RCC 7860 (cell line): ENCODE results near the gene H2AZ1.
"Not testable (repeated sequence)": the region's sequence is repeated elsewhere in the genome, so short reads cannot be mapped to it uniquely, and the experiment has no call there.

Source experiments
- DNase-seq: peaks from one replicate; pipeline ENCODE4 v3.0.0-alpha.2; 2015; ENCODE audit warnings: low spot score
- FAIRE-seq: peaks from 2 replicates; lab custom pipeline; 2012; peaks lifted over from hg19 to GRCh38; lab: Jason Lieb, UNC

H2AZ1 gene

GRCh38 chr4:99949999-99950912 is at the start of gene H2AZ1:
Gene H2AZ1, minus strand, starts transcription at chr4:99950275. Its CDS starts 105 bp downstream, at chr4:99950170.
- peak; percentile 73 for FAIRE-seq

GRCh38 chr4:99998062-99998867 is 48.2 kb upstream of the H2AZ1 start:
- DNase-seq: no peak
- FAIRE-seq: no peak

More at GRCh38 chr4:99949999-99950912, at the start of gene H2AZ1:
- peak; percentile 93 for DNase-seq

GRCh38 chr4:99991741-99992140 is 41.7 kb upstream of the H2AZ1 start:
- no peak for FAIRE-seq

GRCh38 chr4:99987681-99988080 is 37.6 kb upstream of the H2AZ1 start:
- FAIRE-seq (no peak), DNase-seq (no peak)

More at GRCh38 chr4:99991741-99992140, 41.7 kb upstream of the H2AZ1 start:
- DNase-seq: no peak

- no peak for FAIRE-seq
- no peak for DNase-seq
These were observed 36.7 kb upstream of the H2AZ1 start for GRCh38 chr4:99986792-99987191.

- DNase-seq: no peak
- no peak for FAIRE-seq
These were observed 33.3 kb upstream of the H2AZ1 start for GRCh38 chr4:99983289-99983943.

- DNase-seq (no peak), FAIRE-seq (no peak)
These were observed 29.8 kb upstream of the H2AZ1 start for GRCh38 chr4:99979872-99980271.

GRCh38 chr4:99971453-99972111 is 21.5 kb upstream of the H2AZ1 start:
- DNase-seq: no peak
- FAIRE-seq: no peak

GRCh38 chr4:99968330-99968729 is 18.3 kb upstream of the H2AZ1 start:
- peak; percentile 24 for DNase-seq
- FAIRE-seq: no peak

GRCh38 chr4:99966692-99967091 is 16.6 kb upstream of the H2AZ1 start:
- FAIRE-seq: no peak
- DNase-seq: no peak

- FAIRE-seq: no peak
These were observed 15.7 kb upstream of the H2AZ1 start for GRCh38 chr4:99965674-99966350.

GRCh38 chr4:99965173-99965572 is 15.1 kb upstream of the H2AZ1 start:
- no peak for DNase-seq
- FAIRE-seq: no peak

More at GRCh38 chr4:99965674-99966350, 15.7 kb upstream of the H2AZ1 start:
- no peak for DNase-seq

GRCh38 chr4:99961711-99962110 is 11.6 kb upstream of the H2AZ1 start:
- FAIRE-seq (no peak), DNase-seq (no peak)

- no peak for DNase-seq
- FAIRE-seq: no peak
These were observed 10.6 kb upstream of the H2AZ1 start for GRCh38 chr4:99960648-99961047.

GRCh38 chr4:99958207-99958606 is 8.1 kb upstream of the H2AZ1 start:
- FAIRE-seq, DNase-seq: not testable (repeated sequence)

- DNase-seq (no peak), FAIRE-seq (no peak)
These were observed 809 bp upstream of the H2AZ1 start for GRCh38 chr4:99950913-99951254.

GRCh38 chr4:99949034-99949998 is 759 bp downstream of the H2AZ1 start:
- peak; percentile 70 for FAIRE-seq

GRCh38 chr4:99947608-99948007 is 2.5 kb downstream of the H2AZ1 start:
- no peak for DNase-seq
- FAIRE-seq: no peak

More at GRCh38 chr4:99949034-99949998, 759 bp downstream of the H2AZ1 start:
- peak; percentile 83 for DNase-seq

GRCh38 chr4:99947190-99947578 is 2.9 kb downstream of the H2AZ1 start:
- FAIRE-seq (no peak), DNase-seq (no peak)
